T47D (cell line): ENCODE results near the gene CRACR2A.

Experiments
- DNase-seq, 2 experiments: peaks; one replicate each; pipeline versions ENCODE4 v3.0.0 to v3.0.0-alpha.2; 2011 to 2012; ENCODE audit warnings: low read depth in 1 of 2, low spot score in 1 of 2
- JUND ChIP-seq: IDR thresholded peaks from 2 replicates; pipeline ENCODE4 v1.6.1; 2012; ENCODE audit warnings: low read depth
- in situ Hi-C: cut with HindIII; loops from 2 replicates; pipeline ENCODE4 v1.10.0; 2016; ENCODE audit warnings: low sequenced_read_pairs, low pct_unique_long_range_greater_than_20kb

The CRACR2A gene

DNA sequence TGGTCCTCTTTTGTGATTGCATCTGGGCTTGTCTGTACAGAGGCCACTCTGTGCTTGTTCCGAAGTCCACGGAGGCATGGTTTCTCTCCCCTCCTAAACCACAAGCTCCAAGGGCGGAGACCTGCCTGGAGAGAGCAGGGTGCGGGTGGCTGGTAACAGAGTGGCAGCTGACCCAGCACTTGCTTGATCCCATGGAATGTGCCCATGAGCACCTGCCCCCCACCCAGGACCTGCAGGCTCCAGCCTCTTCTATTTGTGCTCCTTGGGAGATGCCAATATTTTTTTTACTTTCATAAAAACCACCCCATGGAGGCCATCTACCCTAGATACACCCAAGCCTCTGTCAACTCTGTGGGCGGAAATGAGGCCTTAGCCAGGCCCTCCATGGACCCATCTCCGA is 157.2 kb downstream of the CRACR2A start:
- in situ Hi-C loops = no loop called here
- TF ChIP-seq JUND = no peak
- no peak for DNase-seq

DNA sequence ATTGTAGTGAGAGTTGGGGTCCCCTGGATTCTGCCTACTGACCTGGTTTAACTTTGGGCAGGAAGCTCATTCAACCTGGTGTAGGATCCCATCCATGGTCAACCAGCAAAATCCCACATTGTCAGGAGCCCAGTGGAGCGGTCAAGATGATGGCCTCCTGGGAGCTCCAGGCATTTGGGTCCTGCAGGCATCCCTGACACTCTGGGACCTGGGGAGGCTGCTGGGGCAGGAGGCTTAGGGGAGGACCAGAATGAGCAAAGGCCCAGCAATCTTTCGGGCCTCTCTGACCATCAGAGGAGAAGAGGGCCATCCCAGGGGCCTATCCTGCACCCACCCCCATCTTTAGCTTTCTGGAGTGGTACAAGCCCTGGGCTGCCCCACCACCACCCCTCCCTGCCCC is 157.9 kb downstream of the CRACR2A start:
- no peak for DNase-seq
- TF ChIP-seq JUND = no peak
- in situ Hi-C loops = no loop called here

DNA sequence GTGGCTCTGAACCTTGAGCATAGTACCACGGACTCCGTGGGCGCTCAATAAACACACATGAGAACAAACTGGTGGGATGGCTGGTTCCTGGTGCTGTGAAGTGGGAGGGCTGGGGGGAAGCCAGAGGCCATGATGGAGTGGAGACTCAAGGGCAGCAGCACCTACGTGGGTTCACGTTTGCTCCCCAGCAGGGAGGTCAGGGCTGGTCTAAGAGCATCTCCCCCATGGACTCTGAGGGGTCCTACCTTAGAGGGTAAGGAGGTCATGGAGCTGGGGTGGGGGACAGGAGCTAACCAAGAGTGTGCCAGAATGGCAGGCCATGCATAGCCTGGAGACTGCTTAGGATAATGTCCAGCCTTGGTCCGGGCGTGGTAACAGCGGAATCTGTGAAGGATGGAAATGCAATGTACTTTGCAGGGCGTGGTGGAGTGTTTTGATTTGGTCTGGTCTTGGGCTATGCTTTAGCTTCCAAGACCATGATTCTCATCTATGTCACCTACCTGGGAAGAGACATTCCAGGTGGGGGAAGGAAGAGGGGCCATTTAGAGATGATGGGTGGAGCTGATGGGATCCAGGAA is 158.9 kb downstream of the CRACR2A start:
- in situ Hi-C loops = no loop called here
- no peak for DNase-seq
- TF ChIP-seq JUND = no peak

DNA sequence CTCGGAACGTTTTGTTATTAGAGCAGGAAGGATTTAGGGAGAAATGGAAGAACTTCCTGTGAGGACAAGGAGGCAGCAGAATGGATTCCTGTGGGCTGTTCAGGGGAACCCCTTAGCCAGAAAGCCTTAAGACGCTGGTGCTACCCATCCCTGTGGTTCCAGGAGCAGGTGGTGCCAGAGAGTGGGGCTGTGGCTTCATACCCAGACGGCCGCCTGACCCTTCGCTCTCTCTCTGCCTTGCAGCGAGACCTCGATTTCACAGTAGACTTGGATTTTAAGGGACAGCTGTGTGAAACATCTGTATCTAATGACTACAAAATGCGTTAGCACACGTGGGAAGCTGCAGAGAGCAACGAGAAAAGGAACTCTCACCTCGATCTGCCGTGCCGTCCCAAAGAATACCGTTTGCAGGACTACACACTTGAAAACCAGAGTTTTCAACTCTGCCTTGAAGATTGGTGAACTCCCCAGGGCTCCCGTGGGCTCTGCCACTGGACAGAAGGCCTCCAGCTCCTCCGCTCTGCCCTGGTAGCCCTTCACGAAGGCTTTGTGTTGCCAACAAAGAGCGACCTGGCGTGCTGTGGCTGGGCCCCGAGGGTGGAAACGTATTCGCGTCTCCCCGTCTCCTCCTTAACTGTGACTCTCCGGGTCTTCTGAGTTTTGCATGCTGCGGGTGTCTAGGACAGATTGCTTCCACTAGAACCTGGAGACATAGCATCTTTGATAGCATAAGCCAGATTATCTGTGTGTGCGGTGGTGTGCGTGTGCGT is 159.9 kb downstream of the CRACR2A start:
- no peak for DNase-seq
- no peak for TF ChIP-seq JUND
- in situ Hi-C loops = no loop called here

DNA sequence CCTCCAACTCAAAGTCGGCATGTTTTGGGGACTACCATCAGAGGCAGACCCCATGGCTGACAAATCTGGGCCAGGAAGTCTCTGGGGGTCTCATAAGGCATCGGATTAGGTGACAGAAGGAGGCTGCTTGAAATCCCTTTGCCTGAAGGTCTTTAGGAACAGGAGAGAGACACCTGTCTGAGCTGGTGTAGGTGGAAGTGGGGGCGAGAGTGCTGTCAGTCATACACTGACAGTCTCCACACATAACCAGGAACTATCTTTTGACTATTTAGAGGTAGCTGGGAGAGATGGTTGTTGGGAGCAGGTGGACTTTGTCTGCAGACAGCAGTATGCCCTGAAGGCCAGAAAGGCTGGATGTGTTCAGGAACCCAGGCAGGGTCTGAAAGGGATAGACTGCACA is 163.2 kb downstream of the CRACR2A start:
- no peak for DNase-seq
- TF ChIP-seq JUND = no peak
- in situ Hi-C loops = no loop called here

DNA sequence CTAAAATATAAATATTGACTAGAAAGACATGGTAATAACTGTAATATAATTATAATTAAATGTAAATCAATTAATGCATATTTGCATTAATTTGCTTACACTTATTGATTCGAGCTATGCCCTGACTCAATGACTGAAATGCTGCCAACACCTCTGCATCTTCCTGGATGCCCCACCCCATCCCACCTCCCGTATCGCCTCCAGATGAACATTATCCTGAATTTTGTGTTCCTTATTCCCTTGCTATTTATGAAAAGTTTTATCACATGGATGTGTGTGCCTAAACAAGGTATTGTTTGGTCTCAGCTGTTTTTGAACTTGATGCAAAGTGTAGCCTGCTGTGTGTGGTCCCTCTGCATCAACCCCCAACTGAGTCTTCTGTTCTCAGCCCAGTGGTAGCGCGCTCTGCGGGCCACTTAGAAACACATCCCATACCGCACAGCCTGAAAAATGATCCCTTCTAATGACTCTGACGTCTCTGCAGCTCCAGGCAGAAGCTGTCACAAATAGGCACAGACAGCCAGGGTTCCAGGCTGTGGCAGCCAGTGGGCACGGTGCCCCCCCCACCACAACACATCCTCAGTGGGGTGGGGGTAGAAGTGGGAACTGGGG is 165.4 kb downstream of the CRACR2A start:
- no peak for TF ChIP-seq JUND
- in situ Hi-C loops = no loop called here
- DNase-seq = no peak

DNA sequence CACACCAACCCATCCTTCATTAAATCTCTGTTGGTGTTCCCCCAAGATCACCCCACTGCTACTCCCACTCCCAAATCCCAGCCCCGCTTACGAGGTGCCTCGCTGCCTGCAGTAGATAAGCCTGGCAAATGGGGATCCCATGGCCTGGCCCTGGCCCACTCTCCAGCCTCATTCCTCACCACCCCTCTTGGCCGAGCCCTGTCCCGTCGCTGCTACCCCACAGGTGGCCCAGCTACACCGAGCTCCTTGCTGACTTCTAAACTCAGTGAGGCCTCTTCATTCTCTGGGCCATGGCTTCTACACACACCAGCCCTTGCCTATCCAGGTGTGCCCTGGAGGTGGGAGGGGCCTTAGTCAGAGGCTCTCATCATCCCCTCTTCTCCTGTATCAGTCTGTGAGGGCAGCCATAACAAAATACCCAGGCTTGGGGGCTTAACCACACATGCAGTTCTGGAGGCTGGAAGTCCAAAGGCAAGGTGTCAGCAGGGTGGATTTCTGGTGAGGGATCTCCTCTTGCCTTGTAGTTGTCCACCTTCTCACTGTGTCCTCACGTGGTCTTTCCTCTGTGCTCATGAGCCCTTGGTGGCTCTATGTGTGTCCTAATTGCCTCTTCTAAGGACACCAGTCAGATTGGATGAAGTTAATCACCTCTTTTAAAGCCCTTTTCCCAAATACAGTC is 169.1 kb downstream of the CRACR2A start:
- in situ Hi-C loops = no loop called here
- no peak for DNase-seq
- TF ChIP-seq JUND = no peak

DNA sequence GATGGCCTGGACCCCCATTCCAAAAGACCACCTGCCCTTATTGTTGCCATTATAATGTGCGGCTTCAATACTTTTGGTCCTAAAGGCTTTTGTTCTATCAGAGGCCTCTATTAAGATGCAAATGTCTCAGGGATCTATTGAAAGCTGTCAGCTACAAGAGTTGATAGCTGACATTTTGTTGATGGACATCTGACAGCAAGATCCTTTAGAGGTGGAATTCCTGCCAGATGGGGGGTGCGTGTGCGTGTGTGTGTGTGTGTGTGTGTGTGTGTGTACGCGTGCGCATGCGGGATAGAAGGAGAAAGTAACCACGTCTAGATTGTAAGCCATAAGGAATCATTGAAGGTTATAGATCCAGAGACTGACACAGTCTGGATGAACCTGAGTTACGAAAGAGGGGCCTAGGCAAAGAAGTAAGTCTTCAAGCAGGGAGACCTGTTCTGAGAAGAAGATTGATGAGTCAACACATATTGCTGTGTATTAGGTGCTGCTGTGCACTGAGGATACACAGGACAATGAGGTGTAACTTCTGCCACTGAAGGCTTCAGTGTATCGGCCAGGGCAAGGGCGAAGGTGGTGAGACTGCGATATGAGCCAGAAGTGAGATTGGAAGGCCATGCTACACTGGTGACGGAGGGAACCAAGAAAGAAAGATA is 172.7 kb downstream of the CRACR2A start:
- in situ Hi-C loops = no loop called here
- no peak for TF ChIP-seq JUND

DNA sequence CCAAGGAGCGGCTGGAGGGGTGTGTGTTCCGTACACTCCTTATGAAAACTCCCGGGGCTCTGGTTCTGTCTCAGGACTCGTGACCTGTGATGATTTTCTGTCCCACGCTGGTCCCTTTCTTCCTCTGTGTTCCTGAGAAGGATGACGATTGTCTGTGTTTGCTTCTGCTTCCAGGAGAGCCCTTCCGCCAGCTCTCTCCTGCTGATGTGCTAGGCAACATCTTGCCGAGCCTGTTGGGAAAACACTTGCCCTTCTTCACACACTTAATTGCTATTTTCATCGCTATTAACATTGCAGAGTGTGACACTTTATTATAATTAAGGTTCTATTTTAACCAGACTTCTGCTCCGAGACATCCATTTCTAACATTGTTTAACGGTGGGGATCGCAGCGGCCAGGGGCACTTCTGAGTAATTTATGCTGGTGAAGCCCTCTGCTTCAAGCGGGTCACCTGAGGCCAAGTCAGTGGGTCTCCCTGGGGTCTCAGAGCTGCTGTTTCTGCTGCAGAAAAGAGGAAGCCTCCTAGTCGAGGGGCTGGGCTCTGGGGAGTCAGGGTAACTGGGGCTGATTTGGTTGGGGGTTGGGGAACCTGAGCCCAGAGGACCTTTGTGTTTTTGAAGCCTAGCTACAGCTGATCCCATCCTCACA is 173.3 kb downstream of the CRACR2A start:
- no peak for TF ChIP-seq JUND
- no peak for DNase-seq
- in situ Hi-C loops = no loop called here

More for the DNA sequence above, 172.7 kb downstream of the CRACR2A start:
- DNase-seq = no peak

DNA sequence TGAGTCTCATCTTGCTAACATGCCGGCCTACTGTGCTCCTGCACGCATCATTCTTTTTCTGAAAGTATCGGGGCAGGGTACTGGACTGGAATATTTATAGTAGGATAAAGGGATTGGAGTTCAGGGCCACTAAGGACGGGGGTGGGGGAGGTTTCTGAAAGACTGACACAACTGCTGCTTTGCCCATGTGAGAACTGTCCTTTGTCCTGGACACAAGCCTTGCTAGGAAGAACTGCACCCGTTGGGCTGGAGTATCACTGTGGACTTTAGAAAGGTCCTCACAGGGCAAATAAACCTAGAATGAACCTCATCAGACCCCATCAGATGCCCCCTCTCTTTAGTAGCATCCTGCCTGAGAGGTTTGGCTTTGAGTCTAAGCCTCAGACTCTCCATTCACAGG is 174.4 kb downstream of the CRACR2A start:
- in situ Hi-C loops = no loop called here
- DNase-seq = no peak
- TF ChIP-seq JUND = no peak

DNA sequence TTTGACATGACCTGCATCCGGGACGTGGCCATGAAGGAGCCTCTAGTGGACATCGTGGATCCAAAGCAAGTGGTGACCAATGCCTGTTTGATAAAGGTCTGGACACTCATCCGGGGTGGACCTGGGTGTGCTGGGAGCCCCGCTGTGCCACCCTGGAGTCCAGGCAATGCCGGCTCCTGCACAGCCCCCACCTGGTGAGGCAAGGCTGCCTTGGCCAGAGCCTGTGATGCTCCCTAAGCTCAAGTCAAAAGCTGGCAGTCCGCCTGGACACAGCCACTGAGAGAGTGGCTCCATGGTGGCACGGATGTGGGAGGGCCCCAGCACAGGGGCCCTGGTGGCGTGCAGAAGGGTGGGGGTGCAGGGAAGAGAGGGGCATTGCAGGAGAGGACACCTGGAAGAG is 176.0 kb downstream of the CRACR2A start:
- DNase-seq = no peak
- TF ChIP-seq JUND = no peak
- in situ Hi-C loops = no loop called here

DNA sequence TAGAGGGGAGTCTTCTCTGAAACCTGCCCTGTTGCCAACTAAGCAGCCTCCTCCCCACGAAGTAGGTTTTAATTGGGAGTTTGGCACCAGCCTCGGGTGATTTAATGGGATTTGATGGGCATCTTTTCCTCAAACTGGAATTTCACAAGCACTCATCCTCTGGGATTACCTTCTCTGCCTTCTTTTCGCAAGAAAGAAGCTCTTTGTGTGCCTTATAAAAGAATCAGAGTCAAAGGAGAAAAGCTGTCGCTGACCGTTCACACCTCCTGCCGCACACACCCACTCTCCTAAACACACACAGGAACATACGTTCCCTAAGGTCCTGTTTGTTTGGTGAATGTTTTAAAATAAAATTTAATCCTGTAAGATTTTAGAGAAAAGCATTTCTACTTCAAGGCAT is 177.9 kb downstream of the CRACR2A start:
- in situ Hi-C loops = no loop called here
- TF ChIP-seq JUND = no peak
- DNase-seq = no peak
